H1 (cell line): ENCODE measurements around the gene EFEMP2. TPM values are rescaled to one million over a fixed set of nuclear protein-coding genes. Genes with fewer than 3 reads are reported as not detected.
A peak's percentile ranks its signal among the peaks of the same experiment; 100 is the strongest.

Experiments
- CTCF ChIA-PET: fragments of 300-600 bp; sonication (Branson Sonifier 250); formaldehyde crosslinking; loops from one replicate; lab custom pipeline; 2021; ENCODE audit not compliant: partially characterized antibody; lab: Charles Lee
- POLR2A ChIA-PET: fragments of 300-600 bp; sonication (Branson Sonifier 250); formaldehyde crosslinking; loops from one replicate; lab custom pipeline; 2021; ENCODE audit warnings: inconsistent platforms; ENCODE audit not compliant: partially characterized antibody; lab: Charles Lee
- DNase-seq, 2 experiments: peaks; one replicate each; pipeline versions ENCODE4 v3.0.0 to v3.0.0-alpha.2; 2010 to 2022; ENCODE audit warnings: low spot score in 2 of 2, low read depth in 1 of 2, mixed read lengths in 1 of 2
- FAIRE-seq: peaks from 2 replicates; lab custom pipeline; 2011; peaks lifted over from hg19 to GRCh38; lab: Jason Lieb, UNC
- H2AFZ ChIP-seq: 2 replicates; pipeline ENCODE4 v1.8.1; 2012; ENCODE audit warnings: low read length, inconsistent platforms
- H2AK5ac ChIP-seq: 2 replicates; pipeline ENCODE4 v1.6.1; 2013; ENCODE audit warnings: low read depth, low read length
- H2BK120ac ChIP-seq: replicated peaks from 2 replicates; pipeline ENCODE3; 2013; ENCODE audit warnings: low read depth, low read length, inconsistent platforms
- H2BK12ac ChIP-seq: 2 replicates; pipeline ENCODE4 v1.6.1; 2013; ENCODE audit warnings: low read depth, low read length
- H2BK15ac ChIP-seq: 2 replicates; pipeline ENCODE4 v1.6.1; 2013; ENCODE audit warnings: low read length
- H2BK20ac ChIP-seq: 2 replicates; pipeline ENCODE4 v1.6.1; 2013; ENCODE audit warnings: low read length
- H2BK5ac ChIP-seq: 2 replicates; pipeline ENCODE4 v1.6.1; 2013; ENCODE audit warnings: low read depth, low read length
- H3K14ac ChIP-seq: 2 replicates; pipeline ENCODE4 v1.6.1; 2013; ENCODE audit warnings: inconsistent platforms; ENCODE audit not compliant: insufficient read length
- H3K18ac ChIP-seq: 2 replicates; pipeline ENCODE4 v1.6.1; 2013; ENCODE audit warnings: low read length; ENCODE audit errors: extremely low read depth
- H3K23ac ChIP-seq: 2 replicates; pipeline ENCODE4 v1.6.1; 2013; ENCODE audit warnings: inconsistent platforms; ENCODE audit not compliant: insufficient read length
- H3K23me2 ChIP-seq: 2 replicates; pipeline ENCODE4 v1.6.1; 2013; ENCODE audit warnings: low read depth, low read length
- H3K27ac ChIP-seq: 2 replicates; pipeline ENCODE4 v1.6.1; 2011; ENCODE audit warnings: low read depth, low read length, inconsistent platforms
- H3K27me3 ChIP-seq, 4 experiments: replicated peaks in 1 of 4; 1 replicate in 1 of 4; 2 replicates in 3 of 4; pipeline versions ENCODE4 v1.6.1 to v1.8.1; 2011 to 2013; ENCODE audit warnings: low read length in 3 of 4, mild to moderate bottlenecking in 3 of 4, inconsistent platforms in 2 of 4, mixed read lengths in 2 of 4, moderate library complexity in 1 of 4; ENCODE audit not compliant: control insufficient read depth in 3 of 4, insufficient read depth in 3 of 4; ENCODE audit errors: extremely low read depth in 1 of 4
- H3K36me3 ChIP-seq, 4 experiments: 2 replicates each; pipeline versions ENCODE4 v1.6.1 to v1.8.1; 2011 to 2013; ENCODE audit warnings: mild to moderate bottlenecking in 4 of 4, low read length in 3 of 4, moderate library complexity in 2 of 4, control low read depth in 1 of 4, inconsistent platforms in 1 of 4; ENCODE audit not compliant: insufficient read depth in 4 of 4, control insufficient read depth in 2 of 4
- H3K4ac ChIP-seq: replicated peaks from 2 replicates; pipeline ENCODE3; 2013; ENCODE audit warnings: low read length, low read depth, mixed read lengths, inconsistent platforms; ENCODE audit not compliant: insufficient read length
- H3K4me1 ChIP-seq, 4 experiments: replicated peaks in 1 of 4; 1 replicate in 1 of 4; 2 replicates in 3 of 4; pipeline versions ENCODE4 v1.6.1 to v1.8.1; 2011 to 2013; ENCODE audit warnings: low read length in 3 of 4, inconsistent platforms in 2 of 4, mixed read lengths in 1 of 4; ENCODE audit not compliant: insufficient read depth in 4 of 4, control insufficient read depth in 3 of 4
- H3K4me2 ChIP-seq, 2 experiments: 2 replicates each; pipeline versions ENCODE4 v1.6.1 to v1.8.1; 2011 to 2013; ENCODE audit warnings: low read depth in 2 of 2, low read length in 2 of 2, control low read depth in 1 of 2, inconsistent platforms in 1 of 2, mild to moderate bottlenecking in 1 of 2; ENCODE audit not compliant: insufficient read depth in 1 of 2
- H3K4me3 ChIP-seq, 4 experiments: fragments of 200-600, 300-600 bp in 1 of 4; sonication (generic), shearing (Covaris generic), sonication (Bioruptor Twin) in 1 of 4; 2 replicates each; pipeline versions ENCODE4 v1.5.1 to v1.8.1; 2011 to 2016; ENCODE audit warnings: low read length in 4 of 4, low read depth in 3 of 4, control low read depth in 2 of 4, inconsistent platforms in 2 of 4, mild to moderate bottlenecking in 2 of 4, mixed read lengths in 1 of 4, moderate library complexity in 1 of 4; ENCODE audit not compliant: insufficient read depth in 2 of 4; ENCODE audit errors: extremely low read depth in 1 of 4
- H3K56ac ChIP-seq: replicated peaks from 2 replicates; pipeline ENCODE3; 2013; ENCODE audit warnings: low read depth, mild to moderate bottlenecking, mixed read lengths, low read length, inconsistent platforms; ENCODE audit not compliant: insufficient read length
- H3K79me1 ChIP-seq: 2 replicates; pipeline ENCODE4 v1.6.1; 2013; ENCODE audit warnings: low read depth, low read length, control low read depth
- H3K79me2 ChIP-seq, 2 experiments: 2 replicates each; pipeline versions ENCODE4 v1.6.1 to v1.8.1; 2012 to 2013; ENCODE audit warnings: low read length in 2 of 2, mild to moderate bottlenecking in 2 of 2, inconsistent platforms in 1 of 2; ENCODE audit not compliant: insufficient read depth in 2 of 2, control insufficient read depth in 1 of 2
- H3K9ac ChIP-seq, 4 experiments: replicated peaks in 1 of 4; 1 replicate in 1 of 4; 2 replicates in 3 of 4; pipeline versions ENCODE4 v1.6.1 to v1.8.1; 2011 to 2013; ENCODE audit warnings: low read depth in 3 of 4, low read length in 3 of 4, control low read depth in 2 of 4, mild to moderate bottlenecking in 2 of 4, moderate library complexity in 2 of 4, inconsistent platforms in 1 of 4; ENCODE audit errors: extremely low read depth in 1 of 4
- H3K9me3 ChIP-seq, 2 experiments: 2 replicates each; pipeline versions ENCODE4 v1.6.1 to v1.8.1; 2012 to 2013; ENCODE audit warnings: mild to moderate bottlenecking in 2 of 2, moderate library complexity in 2 of 2, control low read depth in 1 of 2, inconsistent platforms in 1 of 2, low read depth in 1 of 2, low read length in 1 of 2, mixed read lengths in 1 of 2; ENCODE audit not compliant: insufficient read depth in 2 of 2
- H4K20me1 ChIP-seq, 2 experiments: replicated peaks in 1 of 2; 2 replicates each; pipeline versions ENCODE3 to v1.8.1; 2011 to 2013; ENCODE audit warnings: inconsistent platforms in 2 of 2, low read length in 2 of 2, mild to moderate bottlenecking in 1 of 2; ENCODE audit not compliant: insufficient read depth in 2 of 2, control insufficient read depth in 1 of 2
- H4K5ac ChIP-seq: 2 replicates; pipeline ENCODE4 v1.6.1; 2013; ENCODE audit warnings: low read length, low read depth, mixed read lengths, inconsistent platforms; ENCODE audit not compliant: insufficient read length
- H4K8ac ChIP-seq: 2 replicates; pipeline ENCODE4 v1.8.0; 2013; ENCODE audit warnings: mild to moderate bottlenecking, moderate library complexity, low read length, inconsistent platforms; ENCODE audit not compliant: insufficient read depth; ENCODE audit errors: extremely low read depth
- H4K91ac ChIP-seq: replicated peaks from 2 replicates; pipeline ENCODE3; 2013; ENCODE audit warnings: low read length, mixed read lengths, inconsistent platforms; ENCODE audit not compliant: insufficient read length
- ATF3 ChIP-seq: IDR thresholded peaks from 2 replicates; pipeline ENCODE4 v1.6.1; 2011; ENCODE audit warnings: low read depth, mild to moderate bottlenecking, low read length; ENCODE audit not compliant: insufficient read depth
- CEBPB ChIP-seq: IDR thresholded peaks from 2 replicates; pipeline ENCODE4 v1.6.1; 2012; ENCODE audit warnings: low read depth, low read length
- CHD1 ChIP-seq: IDR thresholded peaks from 2 replicates; pipeline ENCODE4 v1.6.1; 2012; ENCODE audit warnings: low read depth, low read length, improper control_type of control experiment
- EP300 ChIP-seq, 2 experiments: IDR thresholded peaks; 1 replicate in 1 of 2; 2 replicates in 1 of 2; pipeline ENCODE4 v1.6.1; 2011 to 2012; ENCODE audit warnings: low read depth in 2 of 2, low read length in 2 of 2, mild to moderate bottlenecking in 2 of 2, borderline replicate concordance in 1 of 2, inconsistent platforms in 1 of 2, moderate library complexity in 1 of 2
- JUND ChIP-seq: IDR thresholded peaks from 2 replicates; pipeline ENCODE4 v1.6.1; 2011; ENCODE audit warnings: mild to moderate bottlenecking, improper control_type of control experiment, low read length
- MAX ChIP-seq: IDR thresholded peaks from 2 replicates; pipeline ENCODE4 v1.6.1; 2012; ENCODE audit warnings: inconsistent platforms
- RNF2 ChIP-seq: fragments of 200-900, 300-1000 bp; sonication (generic); IDR thresholded peaks from 2 replicates; pipeline ENCODE4 v1.7.1; 2016; ENCODE audit warnings: borderline replicate concordance, low read depth, mild to moderate bottlenecking, antibody characterized with exemption, low read length; ENCODE audit not compliant: poor library complexity, severe bottlenecking; ENCODE audit errors: missing control alignments
- SIN3A ChIP-seq, 2 experiments: IDR thresholded peaks in 1 of 2; conservative IDR thresholded peaks in 1 of 2; 2 replicates each; pipeline ENCODE4 v1.6.1; 2011 to 2012; ENCODE audit warnings: low read length in 2 of 2, improper control_type of control experiment in 1 of 2, low read depth in 1 of 2, mild to moderate bottlenecking in 1 of 2
- SIRT6 ChIP-seq: IDR thresholded peaks from one replicate; pipeline ENCODE4 v1.7.1; 2012; ENCODE audit warnings: low read length, inconsistent platforms
- TCF12 ChIP-seq: IDR thresholded peaks from 2 replicates; pipeline ENCODE4 v1.6.1; 2011; ENCODE audit warnings: low read depth, mild to moderate bottlenecking, low read length
- WGBS, 2 experiments: shearing (Covaris generic) in 1 of 2; methylation state at CpG; one replicate each; pipeline versions ENCODE4 v1.1.6 to v1.1.7; 2013 to 2015; ENCODE audit warnings: low lambda C conversion rate in 2 of 2, mixed read lengths in 2 of 2, inconsistent platforms in 1 of 2, low coverage in 1 of 2, missing lambda C conversion rate in 1 of 2; ENCODE audit not compliant: insufficient replicate concordance in 2 of 2, insufficient coverage in 1 of 2, insufficient read length in 1 of 2; ENCODE audit errors: extremely low coverage in 1 of 2, missing lambda C conversion rate in 1 of 2; 5-methylcytosine and 5-hydroxymethylcytosine counted together
- polyA plus RNA-seq, 7 experiments: library from polyadenylated mRNA; depleted of rRNA in 3 of 7; stranded (reverse) in 5 of 7; unstranded in 2 of 7; fragments of >200 nt in 5 of 7; fragments of 200-250 nt in 2 of 7; gene quantifications; 1 replicate in 5 of 7; 2 replicates in 1 of 7; 4 replicates in 1 of 7; pipeline versions ENCODE4 v1.2.1 to v1.2.3, GENCODE V29; 2011 to 2013; ENCODE audit warnings: missing spikeins in 2 of 7, mixed read lengths in 2 of 7
- total RNA-seq: library from RNA; stranded (reverse); fragmentation: NEBNext Ultra II Directional; extraction: Animal tissue kit (Norgen Biotek cat#: 25700); gene quantifications from 2 replicates; pipeline ENCODE4 v1.2.1, GENCODE V29; 2021

EFEMP2 gene
- total and polyA plus RNA-seq, 2 of the 8 experiments (the other 6 are each of a cell fraction or from before 2014, with no cell fraction given): 8.8 to 17.2 TPM

DNA sequence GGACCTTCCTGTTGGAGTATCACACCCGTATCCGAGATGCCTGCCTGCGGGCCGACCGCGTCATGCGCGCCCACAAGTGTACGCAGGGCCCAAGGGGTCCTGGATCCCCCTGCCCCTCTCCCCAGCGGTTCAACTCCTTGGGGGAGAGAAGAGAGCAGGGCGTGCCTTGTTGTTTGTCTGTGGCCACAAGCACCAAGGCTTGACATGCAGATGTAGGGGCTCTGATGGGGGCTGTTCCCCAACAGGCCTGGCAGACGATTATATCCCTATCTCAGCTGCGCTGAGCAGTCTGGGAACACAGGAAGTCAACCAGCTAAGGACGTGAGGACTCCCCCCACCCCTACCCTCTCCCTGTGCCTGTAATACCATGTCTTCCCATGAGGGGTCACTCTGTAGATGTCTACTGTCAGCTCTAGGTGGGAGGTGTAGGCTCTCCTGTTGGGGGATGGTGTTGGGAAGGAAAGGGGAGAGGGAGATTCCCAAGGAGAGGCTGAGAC, 21.5 kb downstream of the EFEMP2 start:
- H2BK15ac ChIP-seq: no peak overlapping the region
- H4K5ac ChIP-seq: no peak overlapping the region
- H2BK120ac ChIP-seq: no peak overlapping the region
- no peaks in the 10 kb centered on the region; a peak in 1 of 7 replicates for H3K27me3 ChIP-seq
- peak overlapping the region; percentile 35; the same call in 1 of the 2 replicates for H2BK5ac ChIP-seq
- H3K4me2 ChIP-seq: no peak overlapping the region
- no peaks in the 10 kb centered on the region for H3K23me2 ChIP-seq
- no peak overlapping the region for H2AK5ac ChIP-seq
- POLR2A ChIA-PET: interaction anchor here (0.8 to 38.3 kb wide), 17 partner anchors 8 to 244 kb away, joined by 3 to 1071 read pairs (median 4); partner anchors contain the start of genes AP5B1, CCDC85B, CFL1 and CTSW
- CTCF ChIA-PET: interaction anchor here (0.6 to 15.2 kb wide), 42 partner anchors 9 to 1091 kb away, joined by 3 to 283 read pairs (median 5); partner anchors contain the start of genes AP5B1, CCDC85B, CFL1 and CTSW
- no peak overlapping the region for H2BK20ac ChIP-seq
- peaks cover 17 to 33% (median 30%) of the 10 kb centered on the region in 4 experiments for H3K36me3 ChIP-seq
- no peak overlapping the region for H3K23ac ChIP-seq
- H3K9ac ChIP-seq: no peak overlapping the region
- no peak overlapping the region for H3K56ac ChIP-seq
- peak in 1 of 2 experiments; percentile 93 for DNase-seq
- 91% methylated on average over 14 of the region's 14 CpGs; no CpG with 5 or more reads in 1 of the 2 experiments for WGBS, 2 experiments
- H2AFZ ChIP-seq: no peak overlapping the region
- no peak overlapping the region for H3K27ac ChIP-seq
- peaks cover 14% of the 10 kb centered on the region for H3K79me1 ChIP-seq
- no peak overlapping the region for H3K18ac ChIP-seq
- no peak overlapping the region for H3K4ac ChIP-seq
- H4K91ac ChIP-seq: no peak overlapping the region
- peak; percentile 48 for FAIRE-seq
- H3K4me1 ChIP-seq: peaks cover 0 to 5% (median under 1%) of the 10 kb centered on the region in 4 experiments; a peak in 5 of 7 replicates
- H3K9me3 ChIP-seq: peaks cover 7 to 10% of the 10 kb centered on the region in 2 experiments; a peak in 2 of 4 replicates
- no peak overlapping the region for H3K4me3 ChIP-seq
- H3K14ac ChIP-seq: no peak overlapping the region
- no peak overlapping the region for H2BK12ac ChIP-seq
- peaks cover 20 to 23% of the 10 kb centered on the region in 2 experiments for H4K20me1 ChIP-seq
- H3K79me2 ChIP-seq: peaks cover 9 to 22% of the 10 kb centered on the region in 2 experiments
- no peak overlapping the region for H4K8ac ChIP-seq
- no peak for TF ChIP-seq EP300 (IDR thresholded peaks at IDR 0.05; ENCODE audit: borderline replicate concordance in 1 of 2, low read depth in 2 of 2, low read length in 2 of 2)
- TF ChIP-seq SIN3A (conservative IDR thresholded peaks at IDR 0.05 in 1 of 2, IDR thresholded peaks at IDR 0.05 in 1 of 2; ENCODE audit: low read depth in 1 of 2, low read length in 2 of 2): 0 out of 4 replicates have a peak, but pooled peaks have one; percentile 45 to 64
- TF ChIP-seq CEBPB: no peak
- no peak for TF ChIP-seq JUND
- no peak for TF ChIP-seq ATF3
- TF ChIP-seq RNF2: no peak
- 0 out of 2 replicates have a peak, but pooled peaks have one; percentile 24 for TF ChIP-seq TCF12
- TF ChIP-seq MAX: no peak
- no peak for TF ChIP-seq SIRT6
- TF ChIP-seq CHD1: no peak
